Neural progenitor cell (in vitro differentiated cells): ENCODE data around the gene FBLN1. TPM values are rescaled to one million over a fixed set of nuclear protein-coding genes. Genes with fewer than 3 reads are reported as not detected.

ENCODE experiments used
- DNase-seq: peaks from one replicate; pipeline ENCODE4 v3.0.0-alpha.2; 2016; ENCODE audit warnings: low spot score
- H2AFZ ChIP-seq: fragments of 200-600 bp; sonication (generic); replicated peaks from 2 replicates; pipeline ENCODE4 v1.6.1; 2016; ENCODE audit warnings: antibody characterized with exemption
- H3F3A ChIP-seq: fragments of 200-600 bp; sonication (generic); 2 replicates; pipeline ENCODE4 v1.6.1; 2016; ENCODE audit warnings: antibody characterized with exemption, low read depth
- H3K27ac ChIP-seq: fragments of 200-600 bp; sonication (generic); 2 replicates; pipeline ENCODE4 v1.5.1; 2016; ENCODE audit warnings: mild to moderate bottlenecking
- H3K27me3 ChIP-seq: fragments of 200-600 bp; sonication (generic); 2 replicates; pipeline ENCODE4 v1.6.1; 2016; ENCODE audit warnings: mild to moderate bottlenecking, moderate library complexity
- H3K36me3 ChIP-seq: fragments of 200-600 bp; sonication (generic); 2 replicates; pipeline ENCODE4 v1.5.1; 2016
- H3K4me1 ChIP-seq: fragments of 200-600 bp; sonication (generic); 2 replicates; pipeline ENCODE4 v1.6.1; 2016; ENCODE audit warnings: mixed run types
- H3K4me2 ChIP-seq: fragments of 200-600 bp; sonication (generic); 2 replicates; pipeline ENCODE4 v1.6.1; 2016
- H3K4me3 ChIP-seq: fragments of 200-600 bp; sonication (generic); 2 replicates; pipeline ENCODE4 v1.5.1; 2016
- H3K79me2 ChIP-seq: fragments of 200-600 bp; sonication (generic); 2 replicates; pipeline ENCODE4 v1.6.1; 2016; ENCODE audit warnings: low read depth
- H3K9ac ChIP-seq: fragments of 200-600 bp; sonication (generic); 2 replicates; pipeline ENCODE4 v1.6.1; 2016
- H3K9me3 ChIP-seq: fragments of 200-600 bp; sonication (generic); 2 replicates; pipeline ENCODE4 v1.5.1; 2016; ENCODE audit warnings: low read depth
- H4K20me1 ChIP-seq: fragments of 200-600 bp; sonication (generic); 2 replicates; pipeline ENCODE4 v1.6.1; 2016; ENCODE audit warnings: low read depth
- H3K27ac Mint-ChIP-seq: 3 replicates; pipeline ENCODE4 v1.8.0; 2021; ENCODE audit warnings: mixed read lengths
- H3K27me3 Mint-ChIP-seq: 2 replicates; pipeline ENCODE4 v1.8.0; 2022; ENCODE audit warnings: low read depth, mild to moderate bottlenecking, inconsistent platforms, moderate library complexity, mixed read lengths; ENCODE audit not compliant: insufficient read depth
- H3K36me3 Mint-ChIP-seq: 3 replicates; pipeline ENCODE4 v1.8.0; 2021; ENCODE audit warnings: mixed read lengths
- H3K4me1 Mint-ChIP-seq: 3 replicates; pipeline ENCODE4 v1.8.0; 2021; ENCODE audit warnings: mixed read lengths
- H3K4me3 Mint-ChIP-seq: 3 replicates; pipeline ENCODE4 v1.8.0; 2021; ENCODE audit warnings: mild to moderate bottlenecking, moderate library complexity, mixed read lengths
- H3K9me3 Mint-ChIP-seq: 3 replicates; pipeline ENCODE4 v1.8.0; 2020; ENCODE audit warnings: mixed read lengths
- CTCF ChIP-seq: fragments of 200-600 bp; sonication (generic); IDR thresholded peaks from 2 replicates; pipeline ENCODE4 v1.5.1; 2017; ENCODE audit warnings: antibody characterized with exemption, mild to moderate bottlenecking
- EZH2 ChIP-seq: fragments of 200-600 bp; sonication (generic); IDR thresholded peaks from 2 replicates; pipeline ENCODE4 v1.6.1; 2017; ENCODE audit warnings: antibody characterized with exemption, mild to moderate bottlenecking, moderate library complexity
- EZH2phosphoT487 ChIP-seq: fragments of 200-600 bp; sonication (generic); IDR thresholded peaks from 2 replicates; pipeline ENCODE4 v1.6.1; 2017; ENCODE audit warnings: antibody characterized with exemption
- total RNA-seq: library from RNA; depleted of rRNA; stranded (reverse); fragments of >200 nt; gene quantifications from 2 replicates; pipeline ENCODE4 v1.2.3, GENCODE V29; 2015; ENCODE audit warnings: low replicate concordance

The FBLN1 gene
- total RNA-seq, 1 donor from 2014 or later, result 84.3 TPM

DNA sequence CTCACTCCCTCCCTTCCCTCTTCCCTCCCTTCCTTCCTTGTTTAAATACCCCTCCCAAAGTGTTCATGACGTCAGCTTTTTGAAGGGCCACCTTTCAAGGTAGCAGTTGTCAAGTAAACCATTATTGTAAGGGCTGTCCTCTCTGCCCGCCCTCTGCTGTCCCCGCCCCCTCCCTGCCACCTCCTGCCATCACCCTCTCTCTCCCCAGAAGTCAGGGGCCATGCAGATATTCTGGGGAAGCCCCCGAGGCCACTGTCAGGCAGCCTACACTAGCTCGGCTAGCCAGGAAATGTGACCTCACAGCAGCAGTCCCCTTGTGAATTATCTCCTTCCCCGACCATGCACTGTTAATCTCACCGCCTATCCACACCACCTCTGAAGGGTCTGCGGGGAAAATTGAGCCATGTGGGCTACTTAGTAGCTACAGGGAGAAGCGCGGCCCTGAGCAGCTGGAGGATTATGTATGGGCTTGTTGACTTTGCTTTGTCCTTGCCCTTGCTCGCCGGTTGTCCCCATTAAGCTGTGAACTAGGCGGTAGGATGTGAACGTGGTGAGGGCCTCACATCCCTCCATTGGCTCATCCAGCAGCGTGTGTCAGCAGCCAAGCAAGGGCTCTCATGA is 126.9 kb downstream of the FBLN1 start:
- Mint-ChIP-seq H3K9me3 (no peaks in the 10 kb centered on the region), H3K36me3 (no peaks in the 10 kb centered on the region), H3K27ac (peak overlapping the region; percentile 62), H3K27me3 (peaks cover 17% of the 10 kb centered on the region), H3K4me3 (no peak overlapping the region), H3K4me1 (peaks cover 38% of the 10 kb centered on the region)
- Histone ChIP-seq H3K9ac (no peak overlapping the region), H3K4me1 (peaks cover 10% of the 10 kb centered on the region), H4K20me1 (peaks cover 4% of the 10 kb centered on the region), H3K27ac (no peak overlapping the region), H3K27me3 (peaks cover 10% of the 10 kb centered on the region), H2AFZ (no peak overlapping the region), H3K36me3 (no peaks in the 10 kb centered on the region), H3K4me3 (no peak overlapping the region), H3K79me2 (no peaks in the 10 kb centered on the region), H3K4me2 (no peak overlapping the region), H3K9me3 (no peaks in the 10 kb centered on the region), H3F3A (peaks cover 17% of the 10 kb centered on the region)
- TF ChIP-seq CTCF (no peak), EZH2 (no peak), EZH2phosphoT487 (no peak)
- no peak for DNase-seq

DNA sequence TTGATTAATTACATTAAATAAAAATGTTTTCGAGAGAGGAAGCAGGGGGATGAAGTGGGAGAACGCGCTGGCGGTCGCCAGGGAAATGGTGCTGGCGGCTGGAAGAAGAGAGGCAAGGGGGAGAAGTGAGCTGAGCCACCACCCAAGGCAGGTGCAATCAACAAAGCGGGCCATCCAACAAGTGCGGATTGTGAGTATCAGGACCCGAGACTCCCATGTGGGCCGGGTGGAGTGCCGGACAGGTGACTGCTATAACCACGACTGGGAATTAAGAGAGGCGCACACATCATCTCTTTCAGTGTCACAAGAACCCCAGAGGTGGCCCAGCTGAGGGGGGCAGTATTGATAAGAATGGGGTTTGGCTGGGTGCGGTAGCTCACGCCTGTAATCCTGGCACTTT is 127.8 kb downstream of the FBLN1 start:
- DNase-seq, result no peak
- Histone ChIP-seq H3K9me3 (no peaks in the 10 kb centered on the region), H3K27me3 (peaks cover 10% of the 10 kb centered on the region), H3K79me2 (no peaks in the 10 kb centered on the region), H2AFZ (no peak overlapping the region), H4K20me1 (peaks cover 4% of the 10 kb centered on the region), H3K4me3 (no peak overlapping the region), H3K27ac (no peak overlapping the region), H3K4me2 (no peak overlapping the region), H3F3A (peaks cover 17% of the 10 kb centered on the region), H3K4me1 (peaks cover 10% of the 10 kb centered on the region), H3K36me3 (no peaks in the 10 kb centered on the region), H3K9ac (no peak overlapping the region)
- Mint-ChIP-seq H3K27me3 (peaks cover 17% of the 10 kb centered on the region), H3K36me3 (no peaks in the 10 kb centered on the region), H3K4me3 (no peak overlapping the region), H3K27ac (no peak overlapping the region), H3K4me1 (peaks cover 38% of the 10 kb centered on the region), H3K9me3 (no peaks in the 10 kb centered on the region)
- TF ChIP-seq EZH2 (no peak), CTCF (no peak), EZH2phosphoT487 (no peak)

DNA sequence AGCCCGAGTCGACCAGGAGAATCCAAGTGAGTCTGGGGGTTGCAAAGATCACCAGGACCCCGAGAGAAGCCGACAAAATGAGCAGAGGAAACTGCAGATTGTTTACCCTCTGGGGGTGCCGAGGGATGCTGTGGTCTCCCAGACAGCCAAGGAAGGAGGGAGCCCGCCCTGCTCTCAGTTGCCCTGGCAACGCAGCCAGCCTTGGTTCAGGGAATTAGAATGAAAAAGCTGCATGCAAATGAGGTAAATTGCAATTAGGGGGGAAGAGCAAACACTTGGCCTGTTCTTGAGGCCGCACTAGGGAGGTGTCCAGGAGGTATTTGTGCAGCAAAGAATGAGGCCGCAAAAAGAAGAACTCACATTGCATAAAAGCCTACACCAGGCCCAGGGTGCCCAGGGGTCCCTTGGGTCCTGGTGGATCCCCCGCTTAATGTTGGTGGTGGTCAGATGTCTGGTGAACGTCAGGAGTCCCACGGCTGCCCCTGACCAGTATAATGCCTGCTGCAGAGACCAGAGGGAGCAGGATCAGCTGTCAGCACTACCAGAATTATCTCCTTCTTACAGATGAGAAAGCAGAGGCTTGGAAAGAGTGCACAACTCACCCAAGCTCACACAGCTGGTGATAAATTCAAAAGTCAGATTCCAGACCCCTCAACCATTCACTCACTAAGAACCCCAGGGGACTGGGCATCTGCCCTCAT is 128.6 kb downstream of the FBLN1 start:
- no peak overlapping the region for H3K4me2 ChIP-seq
- Mint-ChIP-seq H3K4me1 (peaks cover 38% of the 10 kb centered on the region), H3K27me3 (peaks cover 13% of the 10 kb centered on the region), H3K4me3 (no peak overlapping the region), H3K36me3 (no peaks in the 10 kb centered on the region), H3K27ac (peak overlapping the region; percentile 47), H3K9me3 (no peaks in the 10 kb centered on the region)
- H3K79me2 ChIP-seq, result no peaks in the 10 kb centered on the region
- peaks cover 10% of the 10 kb centered on the region for H3K4me1 ChIP-seq
- H4K20me1 ChIP-seq, result peaks cover 4% of the 10 kb centered on the region
- H3F3A ChIP-seq, result peaks cover 17% of the 10 kb centered on the region
- no peak for TF ChIP-seq EZH2
- no peak for TF ChIP-seq CTCF
- TF ChIP-seq EZH2phosphoT487, result no peak
- H3K9me3 ChIP-seq, result no peaks in the 10 kb centered on the region
- H3K36me3 ChIP-seq, result no peaks in the 10 kb centered on the region
- no peak overlapping the region for H2AFZ ChIP-seq
- H3K27ac ChIP-seq, result no peak overlapping the region
- no peak overlapping the region for H3K4me3 ChIP-seq
- H3K27me3 ChIP-seq, result peaks cover 10% of the 10 kb centered on the region
- H3K9ac ChIP-seq, result no peak overlapping the region
- peak; percentile 33 for DNase-seq
